GM18517 (cell line): Measurements from ENCODE around the gene ZBTB33.

ENCODE experiments used
- ATAC-seq: cut with Tn5 transposase; IDR thresholded peaks from one replicate; pipeline ENCODE4 v1.9.1; 2021; ENCODE audit warnings: mild to moderate bottlenecking, moderate library complexity; ENCODE audit not compliant: unreplicated experiment

Gene ZBTB33

GRCh38 chrX:120304256-120304655, 53.6 kb downstream of the ZBTB33 start:
- ATAC-seq = no peak

DNA sequence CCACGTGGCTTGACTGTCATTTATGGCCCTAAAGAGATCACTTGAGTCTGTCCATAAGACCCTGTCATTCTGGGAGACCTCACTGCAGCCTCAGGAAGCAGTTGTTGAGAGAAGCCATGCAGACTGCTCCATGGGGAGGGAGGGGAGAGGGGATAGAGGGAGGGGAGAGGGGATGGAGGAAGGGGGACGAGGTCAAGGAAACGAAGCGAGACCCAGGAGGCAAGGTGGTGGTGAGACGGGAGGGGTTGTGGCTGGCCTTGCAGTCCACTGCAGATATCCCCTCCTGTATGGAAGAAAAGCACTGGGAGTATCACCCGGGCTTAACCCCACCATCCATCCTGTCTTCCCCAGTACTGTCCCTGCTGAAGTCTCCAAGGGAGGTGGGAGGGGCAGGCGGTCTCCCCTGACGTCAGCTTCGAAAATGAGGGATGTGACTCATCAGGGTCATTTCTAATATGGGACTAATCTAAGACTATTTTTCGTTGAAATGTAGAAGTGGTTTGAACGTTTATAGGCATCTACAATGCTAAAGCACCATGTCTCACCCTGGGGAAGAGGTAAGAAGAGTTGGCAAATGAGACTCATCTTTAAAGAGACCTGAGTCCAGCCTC, 55.0 kb downstream of the ZBTB33 start:
- no peak for ATAC-seq

DNA sequence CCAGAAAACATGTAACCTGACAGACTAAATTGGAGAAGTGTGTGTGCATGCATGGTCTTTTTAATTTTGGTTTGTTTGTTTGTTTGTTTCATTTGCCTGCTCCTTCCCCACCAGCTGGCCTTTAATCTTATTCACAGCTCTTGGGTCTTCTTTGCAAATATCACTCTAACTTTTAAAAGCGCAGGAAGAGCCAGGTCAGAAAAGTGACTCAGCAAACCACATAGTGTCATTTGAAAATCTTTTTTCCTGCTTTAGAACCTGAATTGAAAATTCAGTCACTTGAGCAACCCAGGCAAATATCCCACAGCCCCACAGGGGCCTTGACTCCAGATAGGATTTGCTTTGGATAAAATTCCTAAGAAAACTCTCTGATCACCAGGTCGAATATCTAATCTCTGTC, 56.0 kb downstream of the ZBTB33 start:
- no peak for ATAC-seq
